Activated T-cell treated with anti-CD3 and anti-CD28 coated beads, Interleukin-2, amount 50 U/mL, for 4 hours (primary cell): Measurements from ENCODE around the gene FLII. TPM values are rescaled to one million over a fixed set of nuclear protein-coding genes. Genes with fewer than 3 reads are reported as not detected.

Experiments used
- ATAC-seq, 2 donors: fragments of 200-7000 bp; cut with Tn5 transposase; one replicate each; pipeline ENCODE4 v1.10.0; 2021
- DNase-seq: peaks from one replicate; pipeline ENCODE4 v3.0.0-alpha.2; 2020
- H3K27me3 Mint-ChIP-seq: one replicate; pipeline ENCODE4 v1.8.0; 2021; ENCODE audit warnings: low read depth, mixed read lengths
- H3K36me3 Mint-ChIP-seq: one replicate; pipeline ENCODE4 v1.8.0; 2022; ENCODE audit warnings: mixed read lengths; ENCODE audit not compliant: insufficient read depth
- H3K4me1 Mint-ChIP-seq: one replicate; pipeline ENCODE4 v1.8.0; 2021; ENCODE audit warnings: low read depth, mixed read lengths
- H3K4me3 Mint-ChIP-seq: one replicate; pipeline ENCODE4 v1.8.0; 2021; ENCODE audit warnings: mild to moderate bottlenecking, moderate library complexity, mixed read lengths
- H3K9me3 Mint-ChIP-seq: one replicate; pipeline ENCODE4 v1.8.0; 2021; ENCODE audit warnings: mixed read lengths
- total RNA-seq, 3 donors: library from RNA; stranded (reverse); gene quantifications; one replicate each; pipeline ENCODE4 v1.2.1, GENCODE V29; 2021

The FLII gene
- total RNA-seq, 3 donors from 2014 or later = 235 to 264 (median 244) TPM

- Mint-ChIP-seq H3K9me3 (no peaks in the 10 kb centered on the region), H3K27me3 (no peaks in the 10 kb centered on the region), H3K4me1 (peaks cover 51% of the 10 kb centered on the region), H3K4me3 (no peak overlapping the region), H3K36me3 (peaks cover 29% of the 10 kb centered on the region)
- DNase-seq (no peak), ATAC-seq (no peak)
These were observed 60.9 kb downstream of the FLII start for GRCh38 chr17:18197535-18198194.

GRCh38 chr17:18195246-18195645, 63.3 kb downstream of the FLII start:
- Mint-ChIP-seq H3K36me3 (peaks cover 32% of the 10 kb centered on the region), H3K27me3 (no peaks in the 10 kb centered on the region), H3K9me3 (no peaks in the 10 kb centered on the region), H3K4me3 (no peak overlapping the region), H3K4me1 (peaks cover 68% of the 10 kb centered on the region)
- DNase-seq = no peak
- no peak for ATAC-seq

Other genes with a start within 250 kb of the FLII start
- 10 to 100 TPM; 27.3 to 33.7 (median 33.4) TPM for gene ATPAF2, start 219.6 kb downstream of the FLII start, total RNA-seq
- 1 to 10 TPM; 7.6 to 8.4 (median 8.3) TPM for gene GID4, start 219.3 kb downstream of the FLII start, total RNA-seq
- gene DRG2, start 170.8 kb downstream of the FLII start, total RNA-seq = 10 to 100 TPM; 68.5 to 72.0 (median 70.6) TPM
- under 1 TPM; 0.11 to 0.24 (median 0.23) TPM for gene MYO15A, start 150.0 kb downstream of the FLII start, total RNA-seq
- 100 to 1,000 TPM; 112 to 120 (median 114) TPM for gene ALKBH5, start 74.9 kb downstream of the FLII start, total RNA-seq
- 10 to 100 TPM; 18.1 to 19.8 (median 19.0) TPM for gene LLGL1, start 33.1 kb downstream of the FLII start, total RNA-seq
- 1 to 10 TPM; 1.5 to 3.0 (median 2.1) TPM for gene MIEF2, start 1.9 kb upstream of the FLII start, total RNA-seq
- 10 to 100 TPM; 76.2 to 82.7 (median 76.4) TPM for gene TOP3A, start 56.3 kb upstream of the FLII start, total RNA-seq
- gene SMCR8, start 56.6 kb upstream of the FLII start, total RNA-seq = 10 to 100 TPM; 20.3 to 22.3 (median 22.1) TPM
- 10 to 100 TPM; 26.5 to 36.9 (median 29.7) TPM for gene SHMT1, start 104.8 kb upstream of the FLII start, total RNA-seq
- gene EVPLL, start 119.0 kb upstream of the FLII start, total RNA-seq = under 1 TPM in 2 of 3 donors, not detected in 1; 0.14 to 0.18 TPM
- under 1 TPM in 1 of 3 donors, not detected in 2; 0.61 TPM for gene LGALS9C, start 218.1 kb upstream of the FLII start, total RNA-seq